Activated B cell treated with CpG ODN at 0.5 μM for 24 hours (primary cell): Measurements from ENCODE around the gene RNASE11. TPM values are rescaled to one million over a fixed set of nuclear protein-coding genes. Genes with fewer than 3 reads are reported as not detected.
"Not testable (repeated sequence)": the region's sequence is repeated elsewhere in the genome, so short reads cannot be mapped to it uniquely, and the experiment has no call there.

Source experiments
- ATAC-seq: fragments of 200-7000 bp; cut with Tn5 transposase; one replicate; pipeline ENCODE4 v1.10.0; 2021; ENCODE audit warnings: low read depth, mild to moderate bottlenecking, moderate library complexity
- CTCF ChIA-PET: fragments of 350-600 bp; sonication (Branson Sonifier 250); formaldehyde crosslinking; loops from one replicate; lab custom pipeline; 2021; ENCODE audit warnings: antibody characterized with exemption; lab: Charles Lee
- POLR2A ChIA-PET: fragments of 350-600 bp; sonication (Branson Sonifier 250); formaldehyde crosslinking; loops from one replicate; lab custom pipeline; 2021; ENCODE audit warnings: antibody characterized with exemption; lab: Charles Lee
- DNase-seq: peaks from one replicate; pipeline ENCODE4 v3.0.0; 2022
- H3K27ac Mint-ChIP-seq: one replicate; pipeline ENCODE4 v1.8.0; 2020; ENCODE audit warnings: mixed read lengths
- H3K27me3 Mint-ChIP-seq: one replicate; pipeline ENCODE4 v1.8.0; 2021; ENCODE audit warnings: mixed read lengths
- H3K36me3 Mint-ChIP-seq: one replicate; pipeline ENCODE4 v1.8.0; 2021; ENCODE audit warnings: low read depth, mixed read lengths
- H3K4me1 Mint-ChIP-seq: one replicate; pipeline ENCODE4 v1.8.0; 2021; ENCODE audit warnings: mixed read lengths
- H3K4me3 Mint-ChIP-seq: one replicate; pipeline ENCODE4 v1.8.0; 2020; ENCODE audit warnings: mild to moderate bottlenecking, mixed read lengths
- H3K9me3 Mint-ChIP-seq: one replicate; pipeline ENCODE4 v1.8.0; 2020; ENCODE audit warnings: mixed read lengths
- CTCF ChIP-seq: fragments of 200-600 bp; IDR thresholded peaks from one replicate; pipeline ENCODE4 v1.8.0; 2022; ENCODE audit warnings: antibody characterized with exemption, mild to moderate bottlenecking
- intact Hi-C: fragments of 100-400 bp; cut with micrococcal nuclease; formaldehyde crosslinking; loops from one replicate; pipeline ENCODE4 v1.15.1; 2024
- total RNA-seq: library from RNA; stranded (reverse); gene quantifications from 2 replicates; pipeline ENCODE4 v1.2.3, GENCODE V29; 2022

The RNASE11 gene
- total RNA-seq, 1 donor from 2014 or later: not detected

- Mint-ChIP-seq H3K4me3 (no peak overlapping the region), H3K27me3 (peaks cover 7% of the 10 kb centered on the region), H3K36me3 (no peaks in the 10 kb centered on the region), H3K4me1 (no peaks in the 10 kb centered on the region), H3K9me3 (peaks cover 9% of the 10 kb centered on the region), H3K27ac (no peak overlapping the region)
- intact Hi-C loops: no loop called here
- ChIA-PET POLR2A (no interaction called here), CTCF (no interaction called here)
- ATAC-seq: no peak
- no peak for TF ChIP-seq CTCF
- no peak for DNase-seq
Observed at GRCh38 chr14:20569066-20569465, 18.7 kb downstream of the RNASE11 start.

GRCh38 chr14:20568393-20568792 lies 19.4 kb downstream of the RNASE11 start:
- no peak overlapping the region for H3K4me3 Mint-ChIP-seq
- H3K9me3 Mint-ChIP-seq: peaks cover 9% of the 10 kb centered on the region

GRCh38 chr14:20567199-20567598 lies 20.6 kb downstream of the RNASE11 start:
- H3K9me3 Mint-ChIP-seq, H3K36me3 Mint-ChIP-seq, H3K4me3 Mint-ChIP-seq, H3K4me1 Mint-ChIP-seq, CTCF ChIA-PET, ATAC-seq, H3K27me3 Mint-ChIP-seq, POLR2A ChIA-PET, intact Hi-C loops, DNase-seq, H3K27ac Mint-ChIP-seq: not testable (repeated sequence)

More at GRCh38 chr14:20568393-20568792, 19.4 kb downstream of the RNASE11 start:
- Mint-ChIP-seq H3K4me1 (no peaks in the 10 kb centered on the region), H3K27ac (no peak overlapping the region), H3K27me3 (peaks cover 7% of the 10 kb centered on the region), H3K36me3 (no peaks in the 10 kb centered on the region)
- ATAC-seq (no peak), DNase-seq (no peak)
- intact Hi-C loops: no loop called here
- ChIA-PET POLR2A (no interaction called here), CTCF (no interaction called here)
- TF ChIP-seq CTCF: no peak

GRCh38 chr14:20564501-20564997 lies 23.3 kb downstream of the RNASE11 start:
- intact Hi-C loops: no loop called here
- POLR2A ChIA-PET: no interaction called here

GRCh38 chr14:20563971-20564370 lies 23.8 kb downstream of the RNASE11 start:
- POLR2A ChIA-PET: no interaction called here
- peaks cover 4% of the 10 kb centered on the region for H3K9me3 Mint-ChIP-seq
- no peaks in the 10 kb centered on the region for H3K36me3 Mint-ChIP-seq
- H3K4me3 Mint-ChIP-seq: no peak overlapping the region
- TF ChIP-seq CTCF: no peak
- H3K4me1 Mint-ChIP-seq: no peaks in the 10 kb centered on the region
- ATAC-seq (no peak), DNase-seq (no peak)
- intact Hi-C loops: no loop called here
- H3K27ac Mint-ChIP-seq: no peak overlapping the region
- peaks cover 6% of the 10 kb centered on the region for H3K27me3 Mint-ChIP-seq
- CTCF ChIA-PET: no interaction called here

More at GRCh38 chr14:20564501-20564997, 23.3 kb downstream of the RNASE11 start:
- Mint-ChIP-seq H3K9me3 (peaks cover 8% of the 10 kb centered on the region), H3K4me3 (no peak overlapping the region), H3K36me3 (no peaks in the 10 kb centered on the region), H3K27me3 (peaks cover 6% of the 10 kb centered on the region), H3K27ac (no peak overlapping the region), H3K4me1 (no peaks in the 10 kb centered on the region)
- CTCF ChIA-PET: no interaction called here
- DNase-seq (no peak), ATAC-seq (no peak)
- no peak for TF ChIP-seq CTCF

- no peak for ATAC-seq
- CTCF ChIA-PET: no interaction called here
- no peak within 1 kb of the TSS for H3K27ac Mint-ChIP-seq
Observed at GRCh38 chr14:20560961-20561360, 26.8 kb downstream of the RNASE11 start, which contains the start of gene RNASE9. Gene RNASE9 (minus strand): TSS chr14:20561047.

More at GRCh38 chr14:20560961-20561360, 26.8 kb downstream of the RNASE11 start, which contains the start of gene RNASE9:
- Mint-ChIP-seq H3K4me3 (no peak within 1 kb of the TSS), H3K27me3 (peaks cover 6% of the 10 kb centered on the region), H3K9me3 (no peaks in the 10 kb centered on the region), H3K4me1 (no peaks in the 10 kb centered on the region), H3K36me3 (no peaks in the 10 kb centered on the region)
- POLR2A ChIA-PET: no interaction called here
- TF ChIP-seq CTCF: no peak
- DNase-seq: no peak
- intact Hi-C loops: no loop called here
